GM23338 (cell line): ENCODE data around the gene CYP2J2. TPM values are rescaled to one million over a fixed set of nuclear protein-coding genes. Genes with fewer than 3 reads are reported as not detected.

Experiments used
- ATAC-seq: fragments of 200-7000 bp; cut with Tn5 transposase; 3 replicates; pipeline ENCODE4 v1.9.1; 2020
- DNase-seq: peaks from one replicate; pipeline ENCODE4 v3.0.0-alpha.2; 2015; ENCODE audit warnings: low spot score
- H2AFZ ChIP-seq: fragments of 200-600 bp; sonication (generic); 2 replicates; pipeline ENCODE4 v1.8.0; 2016; ENCODE audit warnings: antibody characterized with exemption, mild to moderate bottlenecking, moderate library complexity
- H3F3A ChIP-seq: fragments of 200-600 bp; sonication (generic); replicated peaks from 2 replicates; pipeline ENCODE4 v1.8.0; 2017; ENCODE audit warnings: antibody characterized with exemption, mixed run types, low read depth
- H3K27ac ChIP-seq: fragments of 200-600 bp; sonication (generic); 2 replicates; pipeline ENCODE4 v1.6.1; 2016; ENCODE audit warnings: low read depth
- H3K27me3 ChIP-seq: fragments of 200-600 bp; sonication (generic); 2 replicates; pipeline ENCODE4 v1.8.0; 2016; ENCODE audit warnings: mild to moderate bottlenecking, mixed run types, moderate library complexity; ENCODE audit not compliant: insufficient read depth
- H3K36me3 ChIP-seq: fragments of 200-600 bp; sonication (generic); 2 replicates; pipeline ENCODE4 v1.8.0; 2016; ENCODE audit warnings: mild to moderate bottlenecking; ENCODE audit not compliant: insufficient read depth
- H3K4me1 ChIP-seq: fragments of 200-600 bp; sonication (generic); 2 replicates; pipeline ENCODE4 v1.8.0; 2016; ENCODE audit warnings: mild to moderate bottlenecking, moderate library complexity; ENCODE audit not compliant: insufficient read depth
- H3K4me2 ChIP-seq: fragments of 200-600 bp; sonication (generic); 2 replicates; pipeline ENCODE4 v1.7.1; 2017; ENCODE audit warnings: mixed run types
- H3K4me3 ChIP-seq: fragments of 200-600 bp; sonication (generic); 2 replicates; pipeline ENCODE4 v1.6.1; 2016; ENCODE audit warnings: mixed run types
- H3K79me2 ChIP-seq: fragments of 200-600 bp; sonication (generic); replicated peaks from 2 replicates; pipeline ENCODE4 v1.8.0; 2017; ENCODE audit warnings: mild to moderate bottlenecking; ENCODE audit not compliant: insufficient read depth
- H3K9me2 ChIP-seq: fragments of 200-600 bp; sonication (generic); 2 replicates; pipeline ENCODE4 v1.8.0; 2017; ENCODE audit not compliant: insufficient read depth
- H4K20me1 ChIP-seq: fragments of 200-600 bp; sonication (generic); replicated peaks from 2 replicates; pipeline ENCODE4 v1.8.0; 2017; ENCODE audit warnings: mild to moderate bottlenecking; ENCODE audit not compliant: insufficient read depth
- H3K27ac Mint-ChIP-seq: 2 replicates; pipeline ENCODE4 v1.8.0; 2020; ENCODE audit warnings: inconsistent platforms, mild to moderate bottlenecking, moderate library complexity, mixed read lengths
- H3K27me3 Mint-ChIP-seq: 3 replicates; pipeline ENCODE4 v1.8.0; 2022; ENCODE audit warnings: low read depth, mild to moderate bottlenecking, moderate library complexity, mixed read lengths, inconsistent platforms; ENCODE audit not compliant: insufficient read depth, poor library complexity
- H3K36me3 Mint-ChIP-seq: 3 replicates; pipeline ENCODE4 v1.8.0; 2021; ENCODE audit warnings: low read depth, mild to moderate bottlenecking, inconsistent platforms, moderate library complexity, mixed read lengths
- H3K4me1 Mint-ChIP-seq: 3 replicates; pipeline ENCODE4 v1.8.0; 2020; ENCODE audit warnings: mild to moderate bottlenecking, inconsistent platforms, mixed read lengths
- H3K4me3 Mint-ChIP-seq: 3 replicates; pipeline ENCODE4 v1.8.0; 2021; ENCODE audit warnings: moderate library complexity, mild to moderate bottlenecking, inconsistent platforms, mixed read lengths
- H3K9me3 Mint-ChIP-seq: 3 replicates; pipeline ENCODE4 v1.8.0; 2020; ENCODE audit warnings: moderate library complexity, mild to moderate bottlenecking, inconsistent platforms, mixed read lengths
- CREB1 ChIP-seq: fragments of 250-450 bp; sonication (Bioruptor Pico); IDR thresholded peaks from 2 replicates; pipeline ENCODE4 v1.5.0; 2020; ENCODE audit warnings: low read depth, mild to moderate bottlenecking, moderate library complexity
- ETS1 ChIP-seq: IDR thresholded peaks from 2 replicates; pipeline ENCODE4 v1.6.1; 2016; ENCODE audit warnings: antibody characterized with exemption
- EZH2 ChIP-seq: fragments of 200-600 bp; sonication (generic); IDR thresholded peaks from one replicate; pipeline ENCODE4 v1.8.0; 2017; ENCODE audit warnings: antibody characterized with exemption, mild to moderate bottlenecking, low read depth; ENCODE audit not compliant: unreplicated experiment
- EZH2phosphoT487 ChIP-seq: fragments of 200-600 bp; sonication (generic); IDR thresholded peaks from one replicate; pipeline ENCODE4 v1.8.1; 2018; ENCODE audit warnings: antibody characterized with exemption; ENCODE audit not compliant: unreplicated experiment
- JUNB ChIP-seq: IDR thresholded peaks from one replicate; pipeline ENCODE4 v1.6.1; 2016; ENCODE audit warnings: antibody characterized with exemption; ENCODE audit not compliant: unreplicated experiment
- NANOG ChIP-seq: IDR thresholded peaks from 2 replicates; pipeline ENCODE4 v1.6.1; 2016; ENCODE audit warnings: antibody characterized with exemption, borderline replicate concordance
- POLR2AphosphoS5 ChIP-seq: IDR thresholded peaks from 2 replicates; pipeline ENCODE4 v1.6.1; 2016; ENCODE audit warnings: antibody characterized with exemption, low read depth
- STAT1 ChIP-seq: IDR thresholded peaks from one replicate; pipeline ENCODE4 v1.6.1; 2016; ENCODE audit warnings: antibody characterized with exemption; ENCODE audit not compliant: unreplicated experiment
- ZNF114 ChIP-seq: fragments of 250-450 bp; sonication (Bioruptor Pico); IDR thresholded peaks from 2 replicates; pipeline ENCODE4 v1.5.0; 2020; ENCODE audit warnings: mild to moderate bottlenecking, moderate library complexity
- ZNF331 ChIP-seq: fragments of 250-450 bp; sonication (Bioruptor Pico); IDR thresholded peaks from 2 replicates; pipeline ENCODE4 v1.5.0; 2020; ENCODE audit warnings: low read depth, mild to moderate bottlenecking, moderate library complexity
- ZNF462 ChIP-seq: fragments of 250-450 bp; sonication (Bioruptor Pico); IDR thresholded peaks from 2 replicates; pipeline ENCODE4 v1.5.0; 2020; ENCODE audit warnings: mild to moderate bottlenecking, moderate library complexity
- polyA plus RNA-seq: library from polyadenylated mRNA; unstranded; fragments of >200 nt; fragmentation: Nextera tagmentation; extraction: Ambion mirVana; gene quantifications from 2 replicates; pipeline ENCODE4 v1.2.1, GENCODE V29; 2016
- total RNA-seq: library from RNA; depleted of rRNA; stranded (reverse); fragments of >200 nt; shearing (Covaris generic); gene quantifications from 2 replicates; pipeline ENCODE4 v1.2.3, GENCODE V29; 2014
- TF ChIP-seq, protein P1 (sequence below): IDR thresholded peaks from one replicate; pipeline ENCODE4 v1.6.1; 2018; ENCODE audit warnings: antibody characterized with exemption; ENCODE audit not compliant: unreplicated experiment
- TF ChIP-seq, protein P2 (sequence below), 2 experiments: fragments of 200-600 bp in 1 of 2; sonication (generic) in 1 of 2; conservative IDR thresholded peaks; 2 replicates each; pipeline versions ENCODE4 v1.5.1 to v1.6.1; 2016 to 2017; ENCODE audit warnings: antibody characterized with exemption in 2 of 2, low read depth in 2 of 2, mild to moderate bottlenecking in 2 of 2, moderate library complexity in 1 of 2

The CYP2J2 gene
- total and polyA plus RNA-seq, 2 experiments from 2014 or later, result 1.4 to 1.5 TPM

DNA sequence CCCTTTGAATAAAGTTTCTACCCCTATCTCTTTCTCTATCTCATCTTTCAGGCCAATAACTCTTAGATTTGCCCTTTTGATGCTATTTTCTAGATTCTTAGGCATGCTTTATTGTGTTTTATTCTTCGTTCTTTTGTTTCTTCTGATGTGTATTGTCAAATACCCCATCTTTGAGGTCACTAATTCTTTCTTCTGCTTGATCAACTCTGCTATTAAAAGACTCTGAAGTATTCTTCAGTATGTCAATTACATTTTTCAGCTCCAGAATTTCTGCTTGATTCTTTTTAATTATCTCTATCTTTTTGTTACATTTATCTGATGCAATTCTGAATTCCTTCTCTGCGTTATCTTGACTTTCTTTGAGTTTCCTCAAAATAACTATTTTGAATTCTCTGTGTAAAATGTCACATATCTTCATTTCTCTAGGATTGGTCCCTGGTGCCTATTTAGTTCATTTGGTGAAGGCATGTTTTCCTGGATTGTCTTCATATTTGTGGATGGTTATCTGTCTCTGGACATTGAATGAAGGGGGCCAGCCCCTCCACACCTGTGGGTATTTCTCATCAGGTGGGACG is 11.2 kb upstream of the CYP2J2 start:
- Histone ChIP-seq H3K4me3 (no peak overlapping the region), H3K27ac (no peak overlapping the region), H3K36me3 (no peaks in the 10 kb centered on the region), H2AFZ (no peak overlapping the region), H3K79me2 (no peaks in the 10 kb centered on the region), H3K27me3 (no peaks in the 10 kb centered on the region), H4K20me1 (no peaks in the 10 kb centered on the region), H3K4me1 (no peaks in the 10 kb centered on the region), H3K4me2 (no peak overlapping the region), H3K9me2 (no peaks in the 10 kb centered on the region), H3F3A (no peaks in the 10 kb centered on the region)
- no peaks in the 10 kb centered on the region for H3K9me3 Mint-ChIP-seq
- ATAC-seq (no peak), DNase-seq (no peak)
- TF ChIP-seq POLR2AphosphoS5 (no peak), ZNF114 (CRISPR knock-in tag) (no peak), STAT1 (no peak), EZH2phosphoT487 (no peak), ZNF462 (CRISPR knock-in tag) (no peak), NANOG (no peak), JUNB (no peak), EZH2 (no peak), ETS1 (no peak), CREB1 (CRISPR knock-in tag) (no peak), ZNF331 (no peak)
- TF ChIP-seq, protein P1, sequence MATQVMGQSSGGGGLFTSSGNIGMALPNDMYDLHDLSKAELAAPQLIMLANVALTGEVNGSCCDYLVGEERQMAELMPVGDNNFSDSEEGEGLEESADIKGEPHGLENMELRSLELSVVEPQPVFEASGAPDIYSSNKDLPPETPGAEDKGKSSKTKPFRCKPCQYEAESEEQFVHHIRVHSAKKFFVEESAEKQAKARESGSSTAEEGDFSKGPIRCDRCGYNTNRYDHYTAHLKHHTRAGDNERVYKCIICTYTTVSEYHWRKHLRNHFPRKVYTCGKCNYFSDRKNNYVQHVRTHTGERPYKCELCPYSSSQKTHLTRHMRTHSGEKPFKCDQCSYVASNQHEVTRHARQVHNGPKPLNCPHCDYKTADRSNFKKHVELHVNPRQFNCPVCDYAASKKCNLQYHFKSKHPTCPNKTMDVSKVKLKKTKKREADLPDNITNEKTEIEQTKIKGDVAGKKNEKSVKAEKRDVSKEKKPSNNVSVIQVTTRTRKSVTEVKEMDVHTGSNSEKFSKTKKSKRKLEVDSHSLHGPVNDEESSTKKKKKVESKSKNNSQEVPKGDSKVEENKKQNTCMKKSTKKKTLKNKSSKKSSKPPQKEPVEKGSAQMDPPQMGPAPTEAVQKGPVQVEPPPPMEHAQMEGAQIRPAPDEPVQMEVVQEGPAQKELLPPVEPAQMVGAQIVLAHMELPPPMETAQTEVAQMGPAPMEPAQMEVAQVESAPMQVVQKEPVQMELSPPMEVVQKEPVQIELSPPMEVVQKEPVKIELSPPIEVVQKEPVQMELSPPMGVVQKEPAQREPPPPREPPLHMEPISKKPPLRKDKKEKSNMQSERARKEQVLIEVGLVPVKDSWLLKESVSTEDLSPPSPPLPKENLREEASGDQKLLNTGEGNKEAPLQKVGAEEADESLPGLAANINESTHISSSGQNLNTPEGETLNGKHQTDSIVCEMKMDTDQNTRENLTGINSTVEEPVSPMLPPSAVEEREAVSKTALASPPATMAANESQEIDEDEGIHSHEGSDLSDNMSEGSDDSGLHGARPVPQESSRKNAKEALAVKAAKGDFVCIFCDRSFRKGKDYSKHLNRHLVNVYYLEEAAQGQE, result no peak
- TF ChIP-seq, protein P2, sequence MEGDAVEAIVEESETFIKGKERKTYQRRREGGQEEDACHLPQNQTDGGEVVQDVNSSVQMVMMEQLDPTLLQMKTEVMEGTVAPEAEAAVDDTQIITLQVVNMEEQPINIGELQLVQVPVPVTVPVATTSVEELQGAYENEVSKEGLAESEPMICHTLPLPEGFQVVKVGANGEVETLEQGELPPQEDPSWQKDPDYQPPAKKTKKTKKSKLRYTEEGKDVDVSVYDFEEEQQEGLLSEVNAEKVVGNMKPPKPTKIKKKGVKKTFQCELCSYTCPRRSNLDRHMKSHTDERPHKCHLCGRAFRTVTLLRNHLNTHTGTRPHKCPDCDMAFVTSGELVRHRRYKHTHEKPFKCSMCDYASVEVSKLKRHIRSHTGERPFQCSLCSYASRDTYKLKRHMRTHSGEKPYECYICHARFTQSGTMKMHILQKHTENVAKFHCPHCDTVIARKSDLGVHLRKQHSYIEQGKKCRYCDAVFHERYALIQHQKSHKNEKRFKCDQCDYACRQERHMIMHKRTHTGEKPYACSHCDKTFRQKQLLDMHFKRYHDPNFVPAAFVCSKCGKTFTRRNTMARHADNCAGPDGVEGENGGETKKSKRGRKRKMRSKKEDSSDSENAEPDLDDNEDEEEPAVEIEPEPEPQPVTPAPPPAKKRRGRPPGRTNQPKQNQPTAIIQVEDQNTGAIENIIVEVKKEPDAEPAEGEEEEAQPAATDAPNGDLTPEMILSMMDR (conservative IDR thresholded peaks at IDR 0.05; ENCODE audit: low read depth in 2 of 2), result no peak
- H3K36me3 Mint-ChIP-seq, result no peaks in the 10 kb centered on the region
- H3K27ac Mint-ChIP-seq, result no peak overlapping the region
- H3K4me3 Mint-ChIP-seq, result no peak overlapping the region
- H3K4me1 Mint-ChIP-seq, result no peaks in the 10 kb centered on the region
- H3K27me3 Mint-ChIP-seq, result peaks cover 3% of the 10 kb centered on the region
